Measurements from ENCODE around the gene TUG1. TPM values are rescaled to one million over a fixed set of nuclear protein-coding genes. Genes with fewer than 3 reads are reported as not detected.

Gene TUG1
- total RNA-seq, 1 donor from 2014 or later: 18.2 TPM

GRCh38 chr22:30996462-30996861 lies 27.4 kb downstream of the TUG1 start:
- DNase-seq (ENCODE audit: low spot score) (no peak), ATAC-seq (no peak)

GRCh38 chr22:30998329-30998728 lies 29.3 kb downstream of the TUG1 start:
- DNase-seq (ENCODE audit: low spot score) (no peak), ATAC-seq (no peak)

DNA sequence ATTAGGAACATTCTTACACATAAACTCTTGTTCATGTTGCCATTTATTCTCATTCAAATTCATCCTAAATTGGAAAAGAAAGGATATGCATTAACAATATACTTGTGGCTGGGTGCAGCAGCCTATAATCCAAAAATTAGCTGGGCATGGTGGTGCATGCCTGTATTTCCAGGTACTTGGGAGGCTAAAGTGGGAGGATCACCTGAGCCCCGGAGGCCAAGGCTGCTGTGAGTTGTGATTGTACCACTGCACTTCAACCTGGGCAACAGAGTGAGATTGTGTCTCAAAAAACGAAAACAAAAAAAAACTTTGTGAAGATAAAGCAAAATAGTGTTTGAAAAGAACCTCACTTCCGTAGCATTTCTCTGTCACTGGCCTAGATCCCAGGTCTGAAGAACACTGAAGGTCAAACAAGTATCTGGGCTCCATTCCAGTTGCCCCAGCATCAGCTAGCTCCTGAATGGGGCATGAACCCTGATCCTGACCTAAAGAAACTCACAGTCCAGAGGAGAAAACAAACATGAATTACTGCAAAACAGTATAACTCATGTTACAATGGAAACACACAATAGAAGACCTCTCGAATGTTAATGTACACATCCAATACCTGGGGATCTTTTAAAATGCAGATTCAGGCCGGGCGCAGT lies 32.2 kb downstream of the TUG1 start:
- ATAC-seq (peak; percentile 99), DNase-seq (ENCODE audit: low spot score) (peak; percentile 83)

- ATAC-seq (no peak), DNase-seq (ENCODE audit: low spot score) (no peak)
These were observed 36.5 kb downstream of the TUG1 start for GRCh38 chr22:31005535-31005934.

DNA sequence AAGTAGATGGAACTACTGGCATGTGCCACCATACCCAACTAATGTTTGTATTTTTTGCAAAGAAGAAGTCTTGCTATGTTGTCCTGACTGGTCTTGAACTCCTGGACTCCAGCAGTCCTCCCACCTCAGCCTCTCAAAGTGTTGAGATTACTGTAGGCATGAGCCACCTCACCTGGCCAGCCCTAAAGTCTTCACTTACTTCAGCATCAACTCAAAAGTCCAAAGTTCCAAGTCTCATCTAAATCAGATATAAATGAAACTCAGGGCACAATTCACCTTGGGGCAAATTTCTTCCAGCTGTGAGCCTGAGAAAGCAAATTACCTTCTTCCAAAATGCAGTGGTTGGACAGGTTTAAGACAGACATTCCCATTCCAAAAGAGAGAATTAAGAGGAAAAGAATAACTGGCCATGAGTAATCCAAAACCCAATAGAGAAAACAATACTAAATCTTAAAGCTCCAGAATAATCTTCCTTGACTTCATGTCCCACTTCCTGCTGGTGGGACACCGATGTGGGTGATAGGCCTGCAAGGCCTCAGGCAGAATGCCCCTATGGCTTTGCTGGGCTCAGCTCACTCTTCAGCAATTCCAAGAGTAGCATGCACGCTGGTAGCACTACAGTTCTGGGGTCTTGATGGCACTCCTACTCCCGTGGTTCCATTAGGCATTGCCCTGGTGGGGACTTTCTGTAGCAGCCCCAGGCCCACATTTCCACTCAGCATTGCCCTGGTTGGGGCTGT lies 50.3 kb downstream of the TUG1 start:
- DNase-seq (ENCODE audit: low spot score): no peak
- no peak for ATAC-seq

- DNase-seq (ENCODE audit: low spot score) (no peak), ATAC-seq (no peak)
These were observed 51.3 kb downstream of the TUG1 start for GRCh38 chr22:31020334-31020733.

- DNase-seq (ENCODE audit: low spot score): no peak
- no peak for ATAC-seq
These were observed 53.5 kb downstream of the TUG1 start for GRCh38 chr22:31022516-31022915.

Other genes with a start within 250 kb of the TUG1 start
- 11.9 TPM for gene MORC2, start 491 bp upstream of the TUG1 start, total RNA-seq
- gene SMTN, start 112.1 kb downstream of the TUG1 start, total RNA-seq: 20.9 TPM
- gene SELENOM, start 138.3 kb downstream of the TUG1 start, total RNA-seq: 7.0 TPM
- gene INPP5J, start 153.7 kb downstream of the TUG1 start, total RNA-seq: 0.25 TPM
- not detected for gene PLA2G3, start 171.2 kb downstream of the TUG1 start, total RNA-seq
- gene RNF185, start 190.9 kb downstream of the TUG1 start, total RNA-seq: 33.5 TPM
- gene LIMK2, start 243.0 kb downstream of the TUG1 start, total RNA-seq: 7.3 TPM

Measured in left lobe of liver (tissue), 2 donors.